MG63 (cell line): ENCODE data around the gene PCGF3. TPM values are rescaled to one million over a fixed set of nuclear protein-coding genes. Genes with fewer than 3 reads are reported as not detected.
"Not testable (repeated sequence)": the region's sequence is repeated elsewhere in the genome, so short reads cannot be mapped to it uniquely, and the experiment has no call there.

Source experiments
- DNase-seq: peaks from one replicate; pipeline ENCODE4 v3.0.0-alpha.2; 2020
- H3K27me3 ChIP-seq: fragments of 250-450 bp; sonication (Bioruptor Pico); 2 replicates; pipeline ENCODE4 v1.5.1; 2020; ENCODE audit warnings: mild to moderate bottlenecking, moderate library complexity
- H3K36me3 ChIP-seq: fragments of 250-450 bp; sonication (Bioruptor Pico); 2 replicates; pipeline ENCODE4 v1.5.1; 2020; ENCODE audit warnings: mild to moderate bottlenecking, moderate library complexity
- H3K4me3 ChIP-seq: fragments of 250-450 bp; sonication (Bioruptor Pico); 2 replicates; pipeline ENCODE4 v1.5.1; 2020; ENCODE audit warnings: mild to moderate bottlenecking, moderate library complexity
- H3K9me3 ChIP-seq: fragments of 250-450 bp; sonication (Bioruptor Pico); 2 replicates; pipeline ENCODE4 v1.5.1; 2020; ENCODE audit warnings: mild to moderate bottlenecking, moderate library complexity
- total RNA-seq: library from RNA; depleted of rRNA; stranded (reverse); fragments of >200 nt; shearing (Covaris generic); gene quantifications from 2 replicates; pipeline ENCODE4 v1.2.3, GENCODE V29; 2014; ENCODE audit warnings: low replicate concordance

PCGF3 gene
- total RNA-seq, 1 experiment from 2014 or later: 9.9 TPM

GRCh38 chr4:796206-796605 lies 90.6 kb downstream of the PCGF3 start:
- H3K36me3 ChIP-seq: no peaks in the 10 kb centered on the region
- no peak for DNase-seq
- no peak overlapping the region for H3K4me3 ChIP-seq
- H3K27me3 ChIP-seq: peaks cover 2% of the 10 kb centered on the region; the same call in 1 of the 2 replicates
- no peaks in the 10 kb centered on the region for H3K9me3 ChIP-seq

GRCh38 chr4:797066-797465 lies 91.4 kb downstream of the PCGF3 start:
- no peak for DNase-seq
- H3K9me3 ChIP-seq: no peaks in the 10 kb centered on the region
- peaks cover 2% of the 10 kb centered on the region; the same call in 1 of the 2 replicates for H3K27me3 ChIP-seq
- no peaks in the 10 kb centered on the region for H3K36me3 ChIP-seq
- no peak overlapping the region for H3K4me3 ChIP-seq

DNA sequence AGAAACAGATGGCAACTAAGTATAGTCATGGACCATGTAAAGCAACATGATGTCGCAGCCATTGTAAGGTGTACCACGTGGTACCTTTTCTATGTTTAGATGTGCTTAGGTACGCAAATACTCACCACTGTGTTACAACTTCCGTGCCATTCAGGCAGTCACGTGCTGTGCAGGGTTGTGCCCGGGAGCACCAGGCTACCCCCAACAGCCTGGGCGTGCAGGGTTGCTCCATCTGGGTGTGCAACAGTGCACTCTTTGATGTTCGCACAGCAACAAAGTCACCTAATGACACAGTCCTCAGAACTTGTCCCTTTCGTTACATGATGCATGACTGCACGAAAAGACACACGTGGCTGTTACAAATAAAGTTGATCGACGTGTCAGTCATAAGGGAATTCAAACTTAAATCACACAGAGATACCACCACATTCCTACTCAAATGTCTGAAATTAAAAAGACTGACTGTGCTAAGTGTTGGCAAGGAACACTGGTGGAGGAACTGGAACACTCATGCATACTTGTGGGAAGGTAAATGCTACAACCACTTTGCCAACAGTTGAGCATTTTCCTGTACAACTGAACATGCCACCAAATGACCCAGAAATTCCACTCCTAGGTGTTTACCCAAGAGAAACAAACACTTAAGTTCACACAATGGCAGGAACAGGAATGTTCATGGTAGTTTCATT lies 95.9 kb downstream of the PCGF3 start:
- DNase-seq: no peak
- H3K4me3 ChIP-seq: no peak overlapping the region
- H3K27me3 ChIP-seq: no peaks in the 10 kb centered on the region
- H3K9me3 ChIP-seq: no peaks in the 10 kb centered on the region
- H3K36me3 ChIP-seq: no peaks in the 10 kb centered on the region

GRCh38 chr4:803884-804283 lies 98.3 kb downstream of the PCGF3 start:
- no peaks in the 10 kb centered on the region for H3K27me3 ChIP-seq
- H3K4me3 ChIP-seq: no peak overlapping the region
- DNase-seq: no peak
- H3K36me3 ChIP-seq: no peaks in the 10 kb centered on the region
- H3K9me3 ChIP-seq: no peaks in the 10 kb centered on the region

DNA sequence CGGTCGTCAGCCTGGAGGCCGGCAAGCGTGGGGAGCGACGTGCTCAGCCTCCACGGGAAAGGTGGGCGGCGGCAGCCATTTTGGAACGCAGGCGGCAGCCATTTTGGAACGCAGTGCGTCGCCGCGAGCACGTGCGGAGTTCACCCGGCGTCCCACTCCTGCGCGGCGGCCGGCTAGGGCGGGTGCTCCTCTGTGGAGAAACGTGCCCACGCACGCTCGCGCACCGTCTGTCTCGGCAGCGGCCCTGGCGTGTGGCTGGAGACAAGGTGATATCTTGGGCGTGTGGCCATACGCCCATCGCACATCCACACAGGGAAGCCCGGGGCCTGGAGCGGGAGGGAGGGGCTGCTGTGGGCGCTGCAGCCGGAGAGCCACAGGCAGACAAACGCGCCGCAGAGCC lies 99.2 kb downstream of the PCGF3 start:
- no peaks in the 10 kb centered on the region for H3K36me3 ChIP-seq
- H3K27me3 ChIP-seq: no peaks in the 10 kb centered on the region
- no peak overlapping the region for H3K4me3 ChIP-seq
- DNase-seq: no peak
- H3K9me3 ChIP-seq: no peaks in the 10 kb centered on the region

GRCh38 chr4:806979-807378 lies 101.3 kb downstream of the PCGF3 start:
- not testable (repeated sequence) for H3K27me3 ChIP-seq, H3K9me3 ChIP-seq, H3K36me3 ChIP-seq, H3K4me3 ChIP-seq, DNase-seq

DNA sequence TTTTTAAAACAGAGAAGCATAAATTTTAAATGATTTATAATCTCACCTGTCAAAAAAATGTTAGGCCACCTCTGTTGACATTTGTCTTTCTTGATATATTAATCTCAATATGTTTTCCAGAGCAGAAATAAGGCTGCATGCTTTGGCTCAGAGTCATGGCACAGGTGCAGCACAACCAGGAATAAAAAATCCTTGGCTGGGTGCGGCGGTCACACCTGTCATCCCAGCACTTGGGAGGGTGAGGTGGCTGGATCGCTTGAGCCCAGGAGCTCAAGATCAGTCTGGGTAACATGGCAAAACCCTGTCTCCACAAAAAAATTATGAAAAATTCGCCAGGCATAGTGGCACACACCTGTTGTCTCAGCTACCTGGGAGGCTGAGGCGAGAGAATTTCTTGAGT lies 102.2 kb downstream of the PCGF3 start:
- DNase-seq: no peak
- H3K27me3 ChIP-seq: no peaks in the 10 kb centered on the region
- H3K9me3 ChIP-seq: no peaks in the 10 kb centered on the region
- no peaks in the 10 kb centered on the region for H3K36me3 ChIP-seq
- no peak overlapping the region for H3K4me3 ChIP-seq

DNA sequence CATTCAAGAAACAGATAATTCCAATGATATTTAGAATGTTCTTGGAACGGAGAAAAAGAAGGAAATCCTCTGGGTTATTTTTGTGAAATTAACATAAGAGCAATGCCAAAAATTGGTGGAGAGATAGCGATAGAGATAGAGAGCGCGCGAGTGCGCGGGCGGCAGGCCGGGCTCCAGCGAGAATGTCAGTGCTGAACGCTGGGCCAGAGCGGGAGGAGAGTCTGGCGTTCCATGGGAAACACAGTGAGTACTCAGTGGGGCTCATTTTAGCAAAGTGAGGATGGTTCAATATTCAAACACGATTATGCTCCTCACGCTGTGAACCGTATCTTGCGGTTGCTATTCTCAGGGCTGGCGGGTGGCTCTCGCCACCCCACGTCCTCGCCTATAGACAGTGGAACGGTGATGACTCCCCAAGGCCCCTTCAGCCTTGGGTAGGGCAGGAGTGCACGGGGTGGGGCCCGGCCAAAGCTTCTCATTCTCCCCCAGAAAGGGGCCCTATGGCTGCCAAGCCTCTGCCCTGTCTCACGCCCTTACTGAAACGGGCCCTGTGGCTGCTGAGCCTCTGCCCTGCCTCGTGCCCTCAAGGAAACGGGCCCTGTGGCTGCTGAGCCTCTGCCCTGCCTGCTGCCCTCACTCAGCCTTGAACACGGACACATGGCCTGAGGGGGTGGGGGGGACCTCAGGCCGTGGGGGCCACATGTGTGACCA lies 103.4 kb downstream of the PCGF3 start:
- no peaks in the 10 kb centered on the region for H3K9me3 ChIP-seq
- no peak overlapping the region for H3K4me3 ChIP-seq
- no peaks in the 10 kb centered on the region for H3K27me3 ChIP-seq
- no peak for DNase-seq
- H3K36me3 ChIP-seq: no peaks in the 10 kb centered on the region

DNA sequence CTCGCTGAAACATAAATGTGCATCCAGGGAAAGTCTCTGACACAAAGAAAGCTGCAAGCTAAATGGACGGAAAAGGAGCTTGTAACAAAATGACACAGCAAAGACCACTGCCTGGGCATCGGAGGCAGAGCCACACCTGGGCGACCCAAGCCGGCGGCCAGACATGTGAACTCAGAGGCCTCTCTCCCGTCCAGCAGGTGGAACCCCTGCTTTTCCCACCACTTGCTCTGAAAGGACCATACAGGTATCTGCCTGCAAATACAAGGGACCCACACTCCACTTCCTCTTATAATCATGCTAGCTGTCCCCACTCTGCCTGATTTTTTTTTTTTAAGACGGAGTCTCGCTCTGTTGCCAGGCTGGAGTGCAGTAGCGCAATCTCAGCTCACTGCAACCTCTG lies 108.3 kb downstream of the PCGF3 start:
- H3K9me3 ChIP-seq: no peaks in the 10 kb centered on the region
- no peak overlapping the region for H3K4me3 ChIP-seq
- no peak for DNase-seq
- H3K36me3 ChIP-seq: no peaks in the 10 kb centered on the region
- H3K27me3 ChIP-seq: peaks cover 3% of the 10 kb centered on the region

DNA sequence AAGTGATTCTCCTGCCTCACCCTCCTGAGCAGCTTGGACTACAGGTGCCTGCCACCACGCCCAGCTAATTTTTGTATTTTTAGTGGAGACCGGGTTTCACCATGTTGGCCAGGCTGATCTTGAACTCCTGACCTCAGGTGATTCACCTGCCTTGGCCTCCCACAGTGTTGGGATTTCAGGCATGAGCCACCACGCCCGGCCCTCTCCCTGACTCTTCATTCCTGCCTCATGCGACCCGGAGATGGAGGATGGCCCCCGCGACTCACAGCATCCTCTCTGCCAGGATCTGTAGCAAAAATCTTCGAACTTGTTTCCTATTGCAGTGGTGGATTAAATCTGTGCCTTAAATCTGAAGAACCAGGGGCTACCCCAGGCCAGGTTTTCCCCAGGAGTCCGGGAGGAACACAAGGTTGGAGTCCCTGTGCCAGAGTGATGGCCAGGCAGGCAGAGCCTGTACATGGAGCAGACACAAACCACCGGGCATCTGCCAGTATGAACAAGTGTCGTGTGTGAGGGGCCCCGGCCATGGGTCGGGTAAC lies 108.7 kb downstream of the PCGF3 start:
- Histone ChIP-seq H3K9me3 (no peaks in the 10 kb centered on the region), H3K36me3 (no peaks in the 10 kb centered on the region), H3K4me3 (no peak overlapping the region), H3K27me3 (peaks cover 3% of the 10 kb centered on the region)
- no peak for DNase-seq

GRCh38 chr4:815464-816146 lies 110.0 kb downstream of the PCGF3 start:
- Histone ChIP-seq H3K27me3 (peaks cover 3% of the 10 kb centered on the region), H3K4me3 (no peak overlapping the region), H3K36me3 (no peaks in the 10 kb centered on the region), H3K9me3 (no peaks in the 10 kb centered on the region)
- no peak for DNase-seq

GRCh38 chr4:818106-818921 lies 112.7 kb downstream of the PCGF3 start:
- DNase-seq: no peak
- peaks cover 3% of the 10 kb centered on the region for H3K27me3 ChIP-seq
- H3K4me3 ChIP-seq: no peak overlapping the region
- H3K36me3 ChIP-seq: no peaks in the 10 kb centered on the region
- no peaks in the 10 kb centered on the region for H3K9me3 ChIP-seq

- Histone ChIP-seq H3K4me3 (no peak overlapping the region), H3K9me3 (no peaks in the 10 kb centered on the region), H3K36me3 (no peaks in the 10 kb centered on the region), H3K27me3 (peaks cover 5% of the 10 kb centered on the region)
- no peak for DNase-seq
These were observed 114.0 kb downstream of the PCGF3 start for GRCh38 chr4:819401-820229.
